Loucy (cell line): ENCODE measurements around the gene KRTAP4-9.
"Not testable (repeated sequence)": the region's sequence is repeated elsewhere in the genome, so short reads cannot be mapped to it uniquely, and the experiment has no call there.

ENCODE experiments used
- H2AFZ ChIP-seq: fragments of 200-600 bp; sonication (generic); 2 replicates; pipeline ENCODE4 v1.6.0; 2016; ENCODE audit warnings: antibody characterized with exemption, mild to moderate bottlenecking, low read length, moderate library complexity
- H3F3A ChIP-seq: fragments of 200-600 bp; 2 replicates; pipeline ENCODE4 v1.6.0; 2016; ENCODE audit warnings: antibody characterized with exemption, low read depth, mild to moderate bottlenecking
- H3K27me3 ChIP-seq: fragments of 200-600 bp; sonication (generic); 2 replicates; pipeline ENCODE4 v1.6.1; 2014; ENCODE audit warnings: low read length, mild to moderate bottlenecking; ENCODE audit not compliant: insufficient read depth, poor library complexity, severe bottlenecking
- H3K36me3 ChIP-seq: fragments of 200-600 bp; sonication (generic); 2 replicates; pipeline ENCODE4 v1.6.1; 2016; ENCODE audit warnings: low read length; ENCODE audit not compliant: insufficient read depth
- H3K4me1 ChIP-seq: fragments of 200-600 bp; sonication (generic); 2 replicates; pipeline ENCODE4 v1.5.1; 2014; ENCODE audit warnings: low read length, mild to moderate bottlenecking; ENCODE audit not compliant: insufficient read depth, poor library complexity, severe bottlenecking
- H3K4me2 ChIP-seq: fragments of 200-600 bp; sonication (generic); 2 replicates; pipeline ENCODE4 v1.6.0; 2014; ENCODE audit warnings: antibody characterized with exemption, low read length, low read depth, mild to moderate bottlenecking; ENCODE audit not compliant: poor library complexity, severe bottlenecking
- H3K4me3 ChIP-seq: fragments of 200-600 bp; sonication (generic); 2 replicates; pipeline ENCODE4 v1.5.1; 2014; ENCODE audit warnings: low read length, mild to moderate bottlenecking, mixed read lengths; ENCODE audit not compliant: poor library complexity, severe bottlenecking
- H3K79me2 ChIP-seq: fragments of 200-600 bp; sonication (generic); 2 replicates; pipeline ENCODE4 v1.6.1; 2014; ENCODE audit warnings: low read length; ENCODE audit not compliant: insufficient read depth
- H3K9ac ChIP-seq: fragments of 200-600 bp; sonication (generic); 2 replicates; pipeline ENCODE4 v1.6.0; 2014; ENCODE audit warnings: mild to moderate bottlenecking, low read depth, low read length, moderate library complexity; ENCODE audit not compliant: poor library complexity, severe bottlenecking
- H3K9me2 ChIP-seq: fragments of 200-600 bp; sonication (generic); replicated peaks from 2 replicates; pipeline ENCODE4 v1.6.1; 2016; ENCODE audit warnings: low read depth, low read length, mixed read lengths
- H3K9me3 ChIP-seq: fragments of 200-600 bp; sonication (generic); 2 replicates; pipeline ENCODE4 v1.6.1; 2014; ENCODE audit warnings: mild to moderate bottlenecking, antibody characterized with exemption, low read length, low read depth; ENCODE audit not compliant: insufficient read depth
- H4K20me1 ChIP-seq: fragments of 200-600 bp; sonication (generic); 2 replicates; pipeline ENCODE4 v1.6.0; 2014; ENCODE audit warnings: antibody characterized with exemption, low read length, mild to moderate bottlenecking; ENCODE audit not compliant: insufficient read depth, poor library complexity, severe bottlenecking
- CTCF ChIP-seq: fragments of 200-600 bp; sonication (generic); conservative IDR thresholded peaks from 2 replicates; pipeline ENCODE4 v1.5.1; 2014; ENCODE audit warnings: mild to moderate bottlenecking, antibody characterized with exemption, low read length
- EZH2phosphoT487 ChIP-seq: fragments of 200-600 bp; IDR thresholded peaks from 2 replicates; pipeline ENCODE4 v1.6.1; 2018; ENCODE audit warnings: antibody characterized with exemption, mild to moderate bottlenecking, moderate library complexity, borderline replicate concordance

KRTAP4-9 gene

DNA sequence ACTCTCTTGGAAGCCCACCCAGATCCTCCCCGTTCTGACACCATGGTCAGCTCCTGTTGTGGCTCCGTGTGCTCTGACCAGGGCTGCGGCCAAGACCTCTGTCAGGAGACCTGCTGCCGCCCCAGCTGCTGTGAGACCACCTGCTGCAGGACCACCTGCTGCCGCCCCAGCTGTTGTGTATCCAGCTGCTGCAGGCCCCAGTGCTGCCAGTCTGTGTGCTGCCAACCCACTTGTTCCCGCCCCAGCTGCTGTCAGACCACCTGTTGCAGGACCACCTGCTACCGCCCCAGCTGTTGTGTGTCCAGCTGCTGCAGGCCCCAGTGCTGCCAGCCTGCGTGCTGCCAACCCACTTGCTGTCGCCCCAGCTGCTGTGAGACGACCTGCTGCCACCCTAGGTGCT is at the start of gene KRTAP4-9:
Gene KRTAP4-9, plus strand, starts transcription at position 43 of the 400 bp plus-strand sequence. Its CDS starts 0 bp downstream, at position 43.
- H4K20me1 ChIP-seq, H3K9ac ChIP-seq, H3K36me3 ChIP-seq, H3K4me3 ChIP-seq, H2AFZ ChIP-seq, H3K4me2 ChIP-seq, H3F3A ChIP-seq, H3K27me3 ChIP-seq, H3K79me2 ChIP-seq, H3K9me2 ChIP-seq, H3K9me3 ChIP-seq: not testable (repeated sequence)
- peaks cover 32% of the 10 kb centered on the region for H3K4me1 ChIP-seq

GRCh38 chr17:41057547-41057946 is 47.6 kb upstream of the KRTAP4-9 start:
- no peaks in the 10 kb centered on the region for H4K20me1 ChIP-seq
- no peaks in the 10 kb centered on the region for H3K9me2 ChIP-seq
- TF ChIP-seq CTCF: no peak
- no peak for TF ChIP-seq EZH2phosphoT487
- no peak overlapping the region for H3K9ac ChIP-seq
- peaks cover 5% of the 10 kb centered on the region for H3K4me1 ChIP-seq
- no peaks in the 10 kb centered on the region for H3F3A ChIP-seq
- no peak overlapping the region for H2AFZ ChIP-seq
- no peak overlapping the region for H3K4me3 ChIP-seq
- no peaks in the 10 kb centered on the region for H3K27me3 ChIP-seq
- H3K9me3 ChIP-seq: no peaks in the 10 kb centered on the region
- no peaks in the 10 kb centered on the region for H3K36me3 ChIP-seq
- H3K4me2 ChIP-seq: no peak overlapping the region
- no peaks in the 10 kb centered on the region for H3K79me2 ChIP-seq

DNA sequence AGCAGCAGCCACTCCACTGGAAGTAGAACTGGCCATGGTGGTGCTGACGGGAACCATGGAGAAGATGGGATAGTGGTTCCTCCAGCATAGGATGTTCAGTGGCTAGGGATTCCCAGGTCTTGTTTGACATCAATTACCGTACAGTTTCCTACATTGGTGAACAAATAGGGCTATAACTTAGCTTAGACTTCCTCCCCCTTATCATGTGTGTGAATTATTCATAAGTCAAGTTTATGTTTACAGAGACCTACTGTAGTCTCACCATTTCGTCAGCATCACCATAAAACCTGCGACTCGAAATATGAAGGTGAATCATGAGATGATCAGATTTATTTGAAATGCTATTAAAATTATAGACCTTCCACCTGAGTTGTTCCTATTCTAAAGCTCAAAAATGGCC is 46.4 kb upstream of the KRTAP4-9 start:
- H3K79me2 ChIP-seq: no peaks in the 10 kb centered on the region
- H3K4me3 ChIP-seq: no peak overlapping the region
- no peaks in the 10 kb centered on the region for H3F3A ChIP-seq

DNA sequence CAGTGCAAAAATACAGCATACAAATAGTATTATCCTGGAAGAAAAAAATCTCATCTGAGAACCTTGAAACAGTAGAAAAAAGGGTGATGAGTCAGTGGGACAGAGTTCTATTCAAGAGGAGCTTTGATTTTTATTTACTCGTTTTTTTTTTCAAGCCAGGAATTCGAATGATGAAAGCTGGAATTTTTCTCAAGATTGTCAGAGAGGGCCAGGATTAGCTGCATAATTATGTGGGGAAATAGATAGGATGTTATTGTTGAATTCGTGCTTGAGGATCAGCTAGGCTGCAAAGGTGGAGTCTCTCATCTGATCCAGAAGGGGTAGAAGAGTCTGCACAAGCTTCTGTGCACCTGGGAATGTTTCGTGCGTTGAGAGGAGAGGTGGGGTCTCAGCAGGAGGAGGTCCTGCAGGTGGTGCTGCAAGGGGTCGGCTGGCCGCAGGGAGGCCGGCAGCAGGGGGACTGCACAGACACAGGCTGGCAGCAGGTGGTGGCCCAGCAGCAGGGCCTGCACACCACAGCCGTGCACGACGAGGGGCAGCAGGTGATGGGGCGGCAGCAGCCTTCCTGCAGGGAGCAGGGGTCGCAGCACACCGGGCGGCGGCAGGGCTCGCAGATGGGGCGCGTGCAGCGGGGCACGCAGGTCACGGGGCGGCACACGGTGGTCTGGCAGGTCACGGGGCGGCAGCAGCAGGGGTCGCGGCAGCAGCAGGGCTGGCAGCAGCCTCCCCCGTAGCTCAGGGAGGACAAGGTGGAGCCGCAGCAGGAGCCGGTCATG is 45.7 kb upstream of the KRTAP4-9 start:
- H3K9ac ChIP-seq, H2AFZ ChIP-seq, H3K27me3 ChIP-seq, H3K4me3 ChIP-seq, H3K4me1 ChIP-seq, H3K36me3 ChIP-seq, H3F3A ChIP-seq, H3K79me2 ChIP-seq, H3K9me2 ChIP-seq, H3K9me3 ChIP-seq, H4K20me1 ChIP-seq, H3K4me2 ChIP-seq: not testable (repeated sequence)

More for the DNA sequence above, 46.4 kb upstream of the KRTAP4-9 start:
- no peaks in the 10 kb centered on the region for H4K20me1 ChIP-seq
- H3K4me1 ChIP-seq: no peaks in the 10 kb centered on the region
- H3K9ac ChIP-seq: no peak overlapping the region
- H3K9me3 ChIP-seq: no peaks in the 10 kb centered on the region
- no peaks in the 10 kb centered on the region for H3K36me3 ChIP-seq
- H2AFZ ChIP-seq: no peak overlapping the region
- no peak for TF ChIP-seq EZH2phosphoT487
- TF ChIP-seq CTCF: no peak
- H3K9me2 ChIP-seq: no peaks in the 10 kb centered on the region
- H3K4me2 ChIP-seq: no peak overlapping the region
- H3K27me3 ChIP-seq: no peaks in the 10 kb centered on the region
